Activated gamma-delta T cell treated with anti-CD3 and anti-CD28 coated beads, Interleukin-2, amount 50 U/mL, for 16 hours (primary cell): ENCODE results near the gene TNIK.

Experiments
- DNase-seq: peaks from one replicate; pipeline ENCODE4 v3.0.0-alpha.2; 2020; ENCODE audit warnings: low read depth

TNIK gene

DNA sequence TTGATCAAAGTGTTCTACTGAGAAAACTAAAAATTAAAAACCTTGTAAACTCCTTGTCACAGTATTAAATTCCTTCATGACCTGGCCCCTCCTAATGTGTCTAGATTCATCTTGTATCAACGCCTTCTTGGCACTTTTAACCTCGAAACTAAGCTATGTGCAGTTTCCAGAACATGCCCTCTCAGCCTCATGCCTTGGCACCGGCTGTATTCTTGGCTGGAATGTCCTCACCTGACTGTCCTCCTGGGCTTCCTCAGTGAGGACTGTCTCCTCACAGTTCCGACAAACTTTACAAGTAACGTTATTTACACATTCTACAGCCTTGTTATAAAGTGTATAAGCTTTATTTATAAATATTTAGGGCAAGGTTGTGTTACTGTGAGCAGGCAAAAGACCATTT lies 237.2 kb downstream of the TNIK start:
- DNase-seq: no peak

- DNase-seq: no peak
Measured at GRCh38 chr3:171221597-171221996, 238.6 kb downstream of the TNIK start.

DNA sequence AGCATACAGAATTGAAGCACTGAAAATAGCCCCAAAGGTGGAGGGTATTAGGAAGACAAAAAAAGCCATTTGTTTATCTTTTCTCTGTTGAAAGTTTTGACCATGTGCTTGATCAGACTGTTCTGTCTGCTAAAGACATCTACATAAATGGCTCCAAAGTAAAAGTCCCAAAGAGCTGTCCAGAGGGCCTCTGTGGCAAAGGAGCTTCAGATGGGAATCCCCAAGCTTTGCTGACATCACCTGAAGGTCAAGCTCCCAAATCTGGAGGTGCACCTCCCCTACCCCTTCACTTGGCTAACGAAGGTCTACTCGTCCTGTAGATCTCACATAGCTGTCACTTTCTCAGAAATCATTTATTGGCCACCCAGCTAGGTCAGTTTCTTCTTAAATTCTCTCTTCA lies 239.1 kb downstream of the TNIK start:
- DNase-seq: no peak

DNA sequence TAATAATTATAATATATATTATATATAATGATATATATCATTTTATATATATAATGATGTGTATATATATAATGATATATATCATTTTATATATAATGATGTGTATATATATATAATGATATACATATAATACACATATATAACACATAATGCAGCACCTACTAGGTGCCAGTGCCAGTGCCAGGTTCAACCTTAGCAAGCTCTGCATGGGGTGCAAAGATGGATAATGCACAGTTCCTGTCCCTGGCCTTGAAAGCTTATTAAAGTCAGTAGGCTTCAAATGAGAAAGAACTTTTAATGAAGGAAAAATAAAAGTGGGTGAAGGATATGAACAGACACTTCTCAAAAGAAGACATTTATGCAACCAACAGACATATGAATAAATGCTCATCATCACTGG lies 240.9 kb downstream of the TNIK start:
- no peak for DNase-seq

- DNase-seq: no peak
Measured at GRCh38 chr3:171218069-171218468, 242.1 kb downstream of the TNIK start.

GRCh38 chr3:171213907-171214306 lies 246.3 kb downstream of the TNIK start:
- no peak for DNase-seq

- no peak for DNase-seq
Measured at GRCh38 chr3:171213178-171213577, 247.0 kb downstream of the TNIK start.

- DNase-seq: no peak
Measured at GRCh38 chr3:171212648-171213047, 247.6 kb downstream of the TNIK start.

DNA sequence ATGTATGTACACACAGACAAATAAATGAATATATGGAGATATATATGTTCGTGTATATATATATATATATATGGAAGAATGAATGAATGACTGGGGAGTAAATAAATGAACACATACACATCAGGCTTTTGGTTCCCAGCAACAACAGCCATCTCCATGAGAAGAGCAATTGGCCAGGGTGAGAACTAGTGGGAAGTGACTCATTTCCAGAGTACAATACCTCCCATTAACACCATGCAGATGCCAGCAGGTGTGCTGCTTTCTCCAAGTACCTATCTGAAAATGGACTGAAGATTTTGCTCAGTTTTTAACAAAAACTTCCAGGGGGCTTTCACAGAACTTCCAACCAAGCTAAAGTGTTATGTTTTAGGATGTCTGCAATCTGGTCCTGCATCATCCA lies 253.9 kb downstream of the TNIK start:
- no peak for DNase-seq

- no peak for DNase-seq
Measured at GRCh38 chr3:171204942-171205341, 255.3 kb downstream of the TNIK start.

- DNase-seq: no peak
Measured at GRCh38 chr3:171201825-171202224, 258.4 kb downstream of the TNIK start.

GRCh38 chr3:171200750-171201088 lies 259.5 kb downstream of the TNIK start:
- no peak for DNase-seq

DNA sequence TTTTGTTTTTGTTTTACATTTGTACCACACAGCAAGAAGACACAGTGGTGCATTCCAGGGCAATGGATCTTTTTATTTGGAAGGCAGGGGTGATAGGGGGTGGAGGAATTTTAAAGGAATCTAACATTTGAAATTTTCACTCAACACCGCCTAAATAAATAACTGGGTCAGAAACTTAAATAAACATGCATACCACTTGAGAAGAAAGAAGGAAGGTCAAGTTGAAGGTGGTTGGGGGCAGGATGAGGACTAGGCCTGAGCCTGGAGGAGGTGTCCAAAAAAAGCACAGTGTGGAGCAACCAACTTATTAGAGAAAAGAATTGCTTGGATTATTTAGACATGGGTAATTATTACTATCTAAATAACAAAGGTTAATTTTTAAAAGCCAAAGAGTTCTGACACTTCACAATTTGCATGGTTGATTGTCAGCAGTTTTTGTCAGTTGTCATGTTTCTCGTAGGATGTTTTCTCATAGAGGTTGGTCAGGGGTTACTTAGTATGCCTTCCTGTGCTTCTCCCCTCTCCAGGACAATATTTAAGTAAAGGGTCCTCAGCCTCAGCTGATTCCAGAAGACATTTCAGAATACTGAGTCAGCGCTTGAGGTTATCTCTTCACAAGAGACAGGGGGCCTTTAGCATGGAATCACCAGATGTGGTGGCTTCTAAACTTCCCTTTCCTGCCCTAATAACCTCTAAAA lies 260.0 kb downstream of the TNIK start:
- DNase-seq: no peak

GRCh38 chr3:171199473-171199829 lies 260.8 kb downstream of the TNIK start:
- DNase-seq: no peak

- no peak for DNase-seq
Measured at GRCh38 chr3:171198781-171199472, 261.3 kb downstream of the TNIK start.

GRCh38 chr3:171195686-171196085 lies 264.5 kb downstream of the TNIK start:
- DNase-seq: no peak

DNA sequence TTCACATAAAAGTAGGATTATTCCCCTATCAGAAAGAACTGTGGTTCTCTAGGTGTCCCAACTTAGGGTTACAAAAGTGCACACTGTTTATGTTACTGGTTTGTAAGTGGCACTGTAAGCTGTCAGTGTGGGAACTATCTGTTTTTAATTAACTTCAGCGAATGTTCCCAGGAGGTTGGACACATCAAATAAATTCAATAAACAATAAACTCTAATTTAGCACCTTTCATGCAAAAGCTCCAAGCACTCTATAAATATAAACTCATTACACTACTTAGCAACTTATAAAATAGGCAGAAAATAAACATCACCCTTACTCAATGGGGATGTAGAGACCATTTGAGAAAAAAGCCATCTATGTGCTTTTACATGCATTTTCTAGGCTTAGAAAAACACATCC lies 265.2 kb downstream of the TNIK start:
- DNase-seq: no peak

GRCh38 chr3:171193693-171194092 lies 266.5 kb downstream of the TNIK start:
- DNase-seq: no peak

DNA sequence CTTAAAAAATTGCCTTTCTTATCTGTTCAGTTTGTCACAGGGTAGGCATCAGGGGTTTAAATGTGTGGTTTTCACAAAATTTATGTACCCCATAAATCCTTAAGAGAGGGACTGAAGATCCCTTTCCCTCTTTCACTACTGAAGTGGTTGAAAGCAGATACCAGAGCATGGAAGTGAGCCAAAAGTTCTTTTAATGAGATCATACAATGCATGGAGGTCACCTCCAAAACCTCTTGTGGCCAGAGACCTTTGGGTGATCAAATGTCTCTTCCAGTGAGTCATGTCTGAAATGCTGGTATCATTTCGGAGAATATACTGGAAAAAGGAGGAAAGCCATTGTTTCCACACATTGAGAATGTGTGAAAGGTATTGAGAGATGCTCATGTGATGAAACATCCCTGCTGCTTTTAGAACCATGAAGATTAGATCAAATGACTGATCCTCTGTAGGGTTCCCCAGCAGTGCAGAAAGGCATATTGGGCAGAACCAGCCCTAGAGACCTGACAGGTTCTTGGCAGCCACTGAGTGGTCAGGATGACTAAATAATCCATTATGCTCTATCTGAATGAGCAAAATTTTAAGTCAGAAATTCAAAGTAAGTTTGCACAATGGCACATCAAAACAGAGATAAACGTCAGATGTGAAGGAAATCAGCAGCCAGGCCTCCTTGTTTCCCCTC lies 267.9 kb downstream of the TNIK start:
- no peak for DNase-seq

- no peak for DNase-seq
Measured at GRCh38 chr3:171190668-171191067, 269.5 kb downstream of the TNIK start.

- no peak for DNase-seq
Measured at GRCh38 chr3:171189394-171190080, 270.7 kb downstream of the TNIK start.

DNA sequence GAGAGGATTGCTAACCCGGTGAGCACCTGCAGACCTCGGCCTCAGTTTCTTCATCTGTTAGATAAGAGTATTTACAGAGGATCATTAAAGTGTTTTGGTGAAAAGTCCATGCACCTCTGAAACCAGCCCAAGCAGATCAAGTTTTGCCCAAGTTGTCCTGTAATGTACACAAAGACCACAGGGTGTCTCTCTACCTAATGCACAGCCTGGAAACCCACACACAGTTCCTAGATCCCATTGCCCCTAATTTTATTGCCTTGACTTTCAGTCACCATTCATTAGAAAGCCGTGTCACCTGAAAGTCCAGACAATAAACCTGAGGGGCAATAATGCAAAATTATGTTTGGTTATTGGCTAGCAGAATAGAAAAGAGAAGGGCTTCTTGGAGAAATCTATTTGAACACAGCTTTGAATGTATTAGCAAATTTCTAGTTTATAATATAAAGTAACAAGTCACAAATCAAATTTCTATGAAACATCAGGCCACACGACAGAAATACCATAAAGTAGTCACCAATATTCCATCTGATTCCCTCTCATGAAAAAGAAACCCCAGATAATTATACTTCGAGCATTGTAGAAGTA lies 272.4 kb downstream of the TNIK start:
- no peak for DNase-seq
